K562 (cell line): ENCODE measurements around the gene ANO10. TPM values are rescaled to one million over a fixed set of nuclear protein-coding genes. Genes with fewer than 3 reads are reported as not detected.

Experiments used
- ATAC-seq: fragments of 200-7000 bp; cut with Tn5 transposase; 3 replicates; pipeline ENCODE4 v1.9.1; 2020; ENCODE audit warnings: moderate library complexity
- BruUV-seq: library from RNA; stranded (reverse); fragments of 400-500 nt; replicated peaks from 2 replicates; lab custom pipeline; 2021; lab: Mats Ljungman, UMichigan
- CTCF ChIA-PET: fragments of 300-600 bp; formaldehyde crosslinking; extraction: SDS; loops from one replicate; lab custom pipeline; 2021; ENCODE audit warnings: low intra/inter-chr PET ratio; lab: Yijun Ruan, JAX
- POLR2A ChIA-PET: fragments of 300-600, 350-650 bp; sonication (Branson Sonifier 250); formaldehyde crosslinking; extraction: SDS; loops from one replicate; lab custom pipeline; 2021; ENCODE audit warnings: antibody characterized with exemption, inconsistent platforms; lab: Yijun Ruan, JAX
- DNase-seq, 4 experiments: peaks; one replicate each; pipeline versions ENCODE4 v3.0.0 to v3.0.0-alpha.2; 2011 to 2018; ENCODE audit warnings: low spot score in 3 of 4, mixed read lengths in 3 of 4; ENCODE audit errors: extremely low read depth in 1 of 4
- FAIRE-seq: peaks from 2 replicates; lab custom pipeline; 2011; peaks lifted over from hg19 to GRCh38; lab: Jason Lieb, UNC
- H2AFZ ChIP-seq: 2 replicates; pipeline ENCODE4 v1.6.0; 2011; ENCODE audit warnings: low read depth, low read length, control low read depth, inconsistent platforms
- H3K27ac ChIP-seq: fragments of 200-600 bp; 3 replicates; pipeline ENCODE4 v1.8.0; 2011; ENCODE audit warnings: low read depth, mild to moderate bottlenecking, control low read depth, inconsistent platforms, low read length, moderate library complexity, mixed read lengths; ENCODE audit errors: extremely low read depth
- H3K27me3 ChIP-seq, 2 experiments: fragments of 300-600 bp in 1 of 2; 2 replicates in 1 of 2; 3 replicates in 1 of 2; pipeline versions ENCODE4 v1.6.0 to v1.8.0; 2011; ENCODE audit warnings: inconsistent platforms in 2 of 2, low read length in 2 of 2, mild to moderate bottlenecking in 1 of 2, mixed read lengths in 1 of 2, moderate library complexity in 1 of 2; ENCODE audit not compliant: control insufficient read depth in 2 of 2, insufficient read depth in 2 of 2
- H3K36me3 ChIP-seq: fragments of 300-600 bp; 3 replicates; pipeline ENCODE4 v1.8.0; 2011; ENCODE audit warnings: mild to moderate bottlenecking, low read length, inconsistent platforms; ENCODE audit not compliant: control insufficient read depth, insufficient read depth
- H3K4me1 ChIP-seq, 2 experiments: fragments of 200-600 bp in 1 of 2; replicated peaks in 1 of 2; 2 replicates in 1 of 2; 3 replicates in 1 of 2; pipeline versions ENCODE4 v1.5.1 to v1.8.0; 2011; ENCODE audit warnings: inconsistent platforms in 2 of 2, low read length in 2 of 2, mild to moderate bottlenecking in 1 of 2, mixed read lengths in 1 of 2, moderate library complexity in 1 of 2; ENCODE audit not compliant: control insufficient read depth in 2 of 2, insufficient read depth in 2 of 2
- H3K4me2 ChIP-seq: 2 replicates; pipeline ENCODE4 v1.6.1; 2011; ENCODE audit warnings: low read length, control low read depth, inconsistent platforms, mixed read lengths; ENCODE audit not compliant: insufficient read depth
- H3K4me3 ChIP-seq: fragments of 200-600 bp; sonication (generic), shearing (Covaris generic); 2 replicates; pipeline ENCODE4 v1.5.1; 2016; ENCODE audit warnings: control low read depth, inconsistent platforms
- H3K79me2 ChIP-seq: fragments of 200-600 bp; 3 replicates; pipeline ENCODE4 v1.8.0; 2011; ENCODE audit warnings: low read length, inconsistent platforms; ENCODE audit not compliant: control insufficient read depth, insufficient read depth
- H3K9ac ChIP-seq, 2 experiments: 2 replicates each; pipeline versions ENCODE4 v1.6.0 to v1.6.1; 2011; ENCODE audit warnings: low read depth in 2 of 2, low read length in 2 of 2, control low read depth in 1 of 2, inconsistent platforms in 1 of 2, mild to moderate bottlenecking in 1 of 2, mixed read lengths in 1 of 2; ENCODE audit not compliant: insufficient read depth in 1 of 2
- H3K9me1 ChIP-seq: one replicate; pipeline ENCODE4 v1.6.0; 2011; ENCODE audit warnings: inconsistent platforms, mild to moderate bottlenecking, low read length, moderate library complexity; ENCODE audit not compliant: control insufficient read depth, insufficient read depth
- H3K9me3 ChIP-seq: replicated peaks from 2 replicates; pipeline ENCODE4 v1.5.1; 2011; ENCODE audit warnings: low read depth, low read length, inconsistent platforms; ENCODE audit not compliant: control insufficient read depth, insufficient read depth
- H4K20me1 ChIP-seq: replicated peaks from 2 replicates; pipeline ENCODE4 v1.6.1; 2011; ENCODE audit warnings: low read length, inconsistent platforms, mixed read lengths; ENCODE audit not compliant: control insufficient read depth, insufficient read depth
- BCOR ChIP-seq: fragments of 450-650 bp; IDR thresholded peaks from 2 replicates; pipeline ENCODE4 v1.6.1; 2016
- CREBBP ChIP-seq: IDR thresholded peaks from one replicate; pipeline ENCODE4 v1.6.1; 2012; ENCODE audit warnings: low read depth, mild to moderate bottlenecking, control low read depth, inconsistent platforms, low read length
- HDAC1 ChIP-seq, 2 experiments: fragments of 450-650 bp; IDR thresholded peaks; 2 replicates each; pipeline ENCODE4 v1.6.1; 2016 to 2017; ENCODE audit warnings: inconsistent platforms in 1 of 2, mild to moderate bottlenecking in 1 of 2, moderate library complexity in 1 of 2
- HDGF ChIP-seq: fragments of 450-650 bp; IDR thresholded peaks from 2 replicates; pipeline ENCODE4 v1.6.1; 2016
- HNRNPUL1 ChIP-seq: fragments of 200-400 bp; formaldehyde crosslinking; IDR thresholded peaks from 2 replicates; pipeline ENCODE4 v1.6.1; 2017; ENCODE audit warnings: low read length
- L3MBTL2 ChIP-seq: fragments of 450-650 bp; IDR thresholded peaks from 2 replicates; pipeline ENCODE4 v1.6.1; 2016; ENCODE audit warnings: mild to moderate bottlenecking, moderate library complexity
- NCOR1 ChIP-seq: fragments of 450-650 bp; IDR thresholded peaks from 2 replicates; pipeline ENCODE4 v1.6.1; 2016; ENCODE audit warnings: mild to moderate bottlenecking, moderate library complexity
- NFIX ChIP-seq: fragments of 250-450 bp; sonication (Bioruptor Pico); IDR thresholded peaks from 2 replicates; pipeline ENCODE4 v1.4.0; 2020; ENCODE audit warnings: low read depth, mild to moderate bottlenecking, moderate library complexity
- THRAP3 ChIP-seq: fragments of 450-650 bp; IDR thresholded peaks from 2 replicates; pipeline ENCODE4 v1.6.1; 2016; ENCODE audit warnings: mild to moderate bottlenecking, inconsistent platforms, borderline replicate concordance
- THRB ChIP-seq: fragments of 450-650 bp; formaldehyde crosslinking; conservative IDR thresholded peaks from 2 replicates; pipeline ENCODE4 v1.4.0; 2022; ENCODE audit warnings: mild to moderate bottlenecking, missing genetic modification characterization
- ZC3H4 ChIP-seq: sonication (generic); formaldehyde crosslinking; IDR thresholded peaks from 2 replicates; pipeline ENCODE4 v1.9.0; 2021; ENCODE audit warnings: missing genetic modification reagents, borderline replicate concordance
- ZNF668 ChIP-seq: fragments of 250-450 bp; sonication (Bioruptor Pico); IDR thresholded peaks from 2 replicates; pipeline ENCODE4 v1.8.0; 2022; ENCODE audit warnings: mild to moderate bottlenecking, inconsistent platforms
- WGBS: fragments of 100-300 bp; shearing (Covaris generic); methylation state at CpG from one replicate; pipeline ENCODE4 v1.1.6; 2016; ENCODE audit warnings: low coverage, mixed read lengths; ENCODE audit not compliant: insufficient coverage; ENCODE audit errors: missing lambda C conversion rate; 5-methylcytosine and 5-hydroxymethylcytosine counted together
- in situ Hi-C: fragments of 300-500 bp; cut with MboI; formaldehyde crosslinking; loops from 4 replicates; pipeline ENCODE4 v1.15.0; 2018; ENCODE audit warnings: inconsistent platforms, mixed read lengths
- intact Hi-C: fragments of 100-400 bp; cut with micrococcal nuclease; formaldehyde crosslinking; loops from 2 replicates; pipeline ENCODE4 v1.14.2; 2022
- polyA plus RNA-seq, 8 experiments: library from polyadenylated mRNA; depleted of rRNA in 4 of 8; stranded (reverse) in 5 of 8; unstranded in 3 of 8; fragments of >200 nt; fragmentation: Nextera tagmentation in 2 of 8; fragmentation: Illumina TruSeq in 1 of 8; extraction: Ambion mirVana in 2 of 8; extraction: Trizol in 1 of 8; gene quantifications; 2 replicates each; pipeline versions ENCODE4 v1.2.1 to v1.2.3, GENCODE V29; 2011 to 2014; ENCODE audit warnings: inconsistent platforms in 1 of 8, missing spikeins in 1 of 8
- total RNA-seq, 7 experiments: library from RNA; depleted of rRNA in 6 of 7; stranded (reverse); fragments of >200 nt in 6 of 7; fragmentation: Illumina TruSeq in 2 of 7; extraction: Trizol in 2 of 7; gene quantifications; 2 replicates each; pipeline versions ENCODE4 v1.2.1 to v1.2.3, GENCODE V29; 2011 to 2021; ENCODE audit warnings: low replicate concordance in 1 of 7

The ANO10 gene
- total and polyA plus RNA-seq, 9 of the 15 experiments (the other 6 are each of a cell fraction or from before 2014, with no cell fraction given) = 6.4 to 46.0 (median 32.3) TPM

DNA sequence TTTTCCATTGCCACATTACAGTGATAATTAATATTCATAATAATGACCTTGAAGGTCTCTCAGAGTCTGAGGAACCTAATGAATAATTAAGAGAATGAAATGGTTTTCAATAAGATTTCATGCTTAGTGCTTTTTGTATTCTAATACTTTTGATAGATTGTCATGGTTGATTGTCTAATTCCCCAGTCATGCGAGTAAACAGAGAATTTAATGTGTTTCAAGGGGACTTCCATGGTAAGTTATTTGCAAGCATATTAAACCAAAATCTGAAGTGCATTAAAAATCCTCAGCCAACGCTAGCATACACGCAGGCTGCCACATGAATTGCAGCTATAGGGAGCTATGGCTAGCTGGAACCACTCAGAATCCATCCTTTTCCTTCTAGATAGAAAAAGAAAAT lies 18.9 kb upstream of the ANO10 start:
- Histone ChIP-seq H2AFZ (no peak overlapping the region), H3K9me3 (no peaks in the 10 kb centered on the region), H3K4me1 (peaks cover 10 to 31% of the 10 kb centered on the region in 2 experiments; a peak in 4 of 5 replicates), H3K4me2 (no peak overlapping the region), H3K36me3 (no peaks in the 10 kb centered on the region), H3K79me2 (no peaks in the 10 kb centered on the region), H4K20me1 (no peaks in the 10 kb centered on the region), H3K27ac (no peak overlapping the region), H3K9ac (no peak overlapping the region), H3K4me3 (no peak overlapping the region), H3K9me1 (no peaks in the 10 kb centered on the region), H3K27me3 (no peaks in the 10 kb centered on the region)
- FAIRE-seq = no peak
- 71% methylated on average over 3 of the region's 3 CpGs for WGBS
- intact Hi-C loops = no loop called here
- BruUV-seq = no TSS peak
- no peak for TF ChIP-seq HNRNPUL1
- TF ChIP-seq HDGF = no peak
- TF ChIP-seq HDAC1 (IDR thresholded peaks at IDR 0.05) = no peak
- TF ChIP-seq CREBBP = no peak
- TF ChIP-seq BCOR = no peak
- no peak for TF ChIP-seq NFIX (CRISPR knock-in tag)
- no peak for TF ChIP-seq NCOR1
- TF ChIP-seq L3MBTL2 = no peak
- no peak for TF ChIP-seq ZNF668
- no peak for TF ChIP-seq ZC3H4 (CRISPR knock-in tag)
- TF ChIP-seq THRB (CRISPR knock-in tag) = no peak
- TF ChIP-seq THRAP3 = no peak
- in situ Hi-C loops = no loop called here
- ChIA-PET POLR2A (interaction anchor here (1.8 kb wide), 1 partner anchor 9 kb away, joined by 7 read pairs; no protein-coding TSS in a partner anchor), CTCF (no interaction called here)
- ATAC-seq = no peak
- DNase-seq = no peak
